D721Med (cell line): ENCODE data around the gene DRAM1.
A peak's percentile ranks its signal among the peaks of the same experiment; 100 is the strongest.

ENCODE experiments used
- DNase-seq: peaks from one replicate; pipeline ENCODE4 v3.0.0; 2011; ENCODE audit warnings: low spot score; ENCODE audit not compliant: insufficient read length
- FAIRE-seq: peaks from 2 replicates; lab custom pipeline; 2011; peaks lifted over from hg19 to GRCh38; lab: Jason Lieb, UNC
- CTCF ChIP-seq: IDR thresholded peaks from 2 replicates; pipeline ENCODE4 v1.5.1; 2012; ENCODE audit warnings: mild to moderate bottlenecking, control low read depth; ENCODE audit not compliant: insufficient read depth; ENCODE audit errors: missing control alignments

DRAM1 gene

GRCh38 chr12:101931498-101932326 is 54.3 kb downstream of the DRAM1 start:
- FAIRE-seq, result no peak
- no peak for DNase-seq
- TF ChIP-seq CTCF, result no peak

GRCh38 chr12:101933866-101934514 is 56.6 kb downstream of the DRAM1 start:
- no peak for TF ChIP-seq CTCF
- no peak for FAIRE-seq

GRCh38 chr12:101935890-101936746 is 58.7 kb downstream of the DRAM1 start:
- TF ChIP-seq CTCF, result no peak
- no peak for FAIRE-seq
- no peak for DNase-seq

More at GRCh38 chr12:101933866-101934514, 56.6 kb downstream of the DRAM1 start:
- no peak for DNase-seq

- no peak for FAIRE-seq
- no peak for DNase-seq
- TF ChIP-seq CTCF, result no peak
These were observed 61.9 kb downstream of the DRAM1 start for GRCh38 chr12:101939306-101939705.

GRCh38 chr12:101939856-101940265 is 62.5 kb downstream of the DRAM1 start:
- TF ChIP-seq CTCF, result peak; percentile 87
- DNase-seq, result no peak
- no peak for FAIRE-seq

GRCh38 chr12:101940400-101940950 is 63.1 kb downstream of the DRAM1 start:
- no peak for FAIRE-seq
- DNase-seq, result no peak

More at GRCh38 chr12:101940400-101940950, 63.1 kb downstream of the DRAM1 start:
- TF ChIP-seq CTCF, result no peak
